ENCODE results near the gene PELO. TPM values are rescaled to one million over a fixed set of nuclear protein-coding genes. Genes with fewer than 3 reads are reported as not detected.

The PELO gene
- total RNA-seq, 2 donors from 2014 or later, result 71.4 to 122 TPM

- Mint-ChIP-seq H3K36me3 (no peaks in the 10 kb centered on the region), H3K9me3 (peaks cover 4% of the 10 kb centered on the region), H3K27me3 (peaks cover 0 to 14% of the 10 kb centered on the region in 2 donors), H3K27ac (no peak overlapping the region), H3K4me3 (no peak overlapping the region), H3K4me1 (ENCODE audit: low read depth in 2 of 2) (peaks cover 25 to 29% of the 10 kb centered on the region in 2 donors)
- DNase-seq (ENCODE audit: low spot score) (no peak), ATAC-seq (no peak)
Measured at GRCh38 chr5:52778781-52779180, 8.9 kb upstream of the PELO start.

- Mint-ChIP-seq H3K27ac (no peak overlapping the region), H3K27me3 (peaks cover 0 to 11% of the 10 kb centered on the region in 2 donors), H3K4me3 (no peak overlapping the region), H3K36me3 (no peaks in the 10 kb centered on the region), H3K9me3 (peaks cover 4% of the 10 kb centered on the region), H3K4me1 (ENCODE audit: low read depth in 2 of 2) (peaks cover 21 to 26% of the 10 kb centered on the region in 2 donors)
- DNase-seq (ENCODE audit: low spot score) (no peak), ATAC-seq (no peak)
Measured at GRCh38 chr5:52779213-52779612, 8.5 kb upstream of the PELO start.

GRCh38 chr5:52783226-52783959, 4.3 kb upstream of the PELO start:
- Mint-ChIP-seq H3K27ac (peak overlapping the region in 1 of 2 donors; percentile 44), H3K9me3 (no peaks in the 10 kb centered on the region), H3K4me3 (no peak overlapping the region), H3K27me3 (peaks cover 9 to 18% of the 10 kb centered on the region in 2 donors), H3K4me1 (ENCODE audit: low read depth in 2 of 2) (peaks cover 22 to 23% of the 10 kb centered on the region in 2 donors), H3K36me3 (no peaks in the 10 kb centered on the region)
- DNase-seq (ENCODE audit: low spot score) (no peak), ATAC-seq (no peak)

- no peak for DNase-seq (ENCODE audit: low spot score)
- H3K27ac Mint-ChIP-seq, result peak overlapping the region in 1 of 2 donors; percentile 26
- peaks cover 7 to 18% of the 10 kb centered on the region in 2 donors for H3K27me3 Mint-ChIP-seq
- peaks cover 26 to 29% of the 10 kb centered on the region in 2 donors for H3K4me1 Mint-ChIP-seq (ENCODE audit: low read depth in 2 of 2)
- H3K4me3 Mint-ChIP-seq, result peak overlapping the region; percentile 15
- no peaks in the 10 kb centered on the region for H3K9me3 Mint-ChIP-seq
- H3K36me3 Mint-ChIP-seq, result peaks cover 7% of the 10 kb centered on the region
- ATAC-seq, result no peak
Measured at GRCh38 chr5:52784737-52785136, 3.0 kb upstream of the PELO start.

GRCh38 chr5:52786391-52786790, 1.3 kb upstream of the PELO start:
- Mint-ChIP-seq H3K4me3 (peak overlapping the region; percentile 80), H3K36me3 (peaks cover 21% of the 10 kb centered on the region), H3K4me1 (ENCODE audit: low read depth in 2 of 2) (peaks cover 40 to 44% of the 10 kb centered on the region in 2 donors), H3K9me3 (peaks cover 4% of the 10 kb centered on the region), H3K27me3 (peaks cover 5 to 18% of the 10 kb centered on the region in 2 donors), H3K27ac (peak overlapping the region; percentile 72 to 98)
- DNase-seq (ENCODE audit: low spot score) (no peak), ATAC-seq (no peak)

GRCh38 chr5:52786949-52787599, 642 bp upstream of the PELO start:
- ATAC-seq (no peak), DNase-seq (ENCODE audit: low spot score) (no peak)
- Mint-ChIP-seq H3K27ac (peak overlapping the region; percentile 72 to 98), H3K4me1 (ENCODE audit: low read depth in 2 of 2) (peaks cover 40 to 44% of the 10 kb centered on the region in 2 donors), H3K36me3 (peaks cover 21% of the 10 kb centered on the region), H3K9me3 (peaks cover 4% of the 10 kb centered on the region), H3K4me3 (peak overlapping the region; percentile 80), H3K27me3 (peaks cover 2 to 18% of the 10 kb centered on the region in 2 donors)

- H3K4me3 Mint-ChIP-seq, result peak overlapping the region; percentile 80
- H3K9me3 Mint-ChIP-seq, result peaks cover 4% of the 10 kb centered on the region
- peaks cover 44 to 49% of the 10 kb centered on the region in 2 donors for H3K4me1 Mint-ChIP-seq (ENCODE audit: low read depth in 2 of 2)
- peaks cover 21% of the 10 kb centered on the region for H3K36me3 Mint-ChIP-seq
- DNase-seq (ENCODE audit: low spot score) (no peak), ATAC-seq (no peak)
- peaks cover 2 to 18% of the 10 kb centered on the region in 2 donors for H3K27me3 Mint-ChIP-seq
- H3K27ac Mint-ChIP-seq, result peak overlapping the region; percentile 72 to 98
Measured at GRCh38 chr5:52788505-52788821, 747 bp downstream of the PELO start.

- ATAC-seq (no peak), DNase-seq (ENCODE audit: low spot score) (no peak)
- Mint-ChIP-seq H3K27ac (peak overlapping the region; percentile 72 to 98), H3K4me3 (peak overlapping the region; percentile 80), H3K27me3 (peaks cover 2 to 18% of the 10 kb centered on the region in 2 donors), H3K9me3 (peaks cover 4% of the 10 kb centered on the region), H3K4me1 (ENCODE audit: low read depth in 2 of 2) (peaks cover 43 to 45% of the 10 kb centered on the region in 2 donors), H3K36me3 (peaks cover 21% of the 10 kb centered on the region)
Measured at GRCh38 chr5:52789378-52789777, 1.7 kb downstream of the PELO start.

- H3K9me3 Mint-ChIP-seq, result peaks cover 4% of the 10 kb centered on the region
- H3K4me3 Mint-ChIP-seq, result peak overlapping the region; percentile 80
- ATAC-seq (no peak), DNase-seq (ENCODE audit: low spot score) (no peak)
- peaks cover 21% of the 10 kb centered on the region for H3K36me3 Mint-ChIP-seq
- H3K4me1 Mint-ChIP-seq (ENCODE audit: low read depth in 2 of 2), result peaks cover 43 to 45% of the 10 kb centered on the region in 2 donors
- peaks cover 2 to 18% of the 10 kb centered on the region in 2 donors for H3K27me3 Mint-ChIP-seq
- H3K27ac Mint-ChIP-seq, result peak overlapping the region; percentile 72 to 98
Measured at GRCh38 chr5:52789851-52790250, 2.1 kb downstream of the PELO start.

GRCh38 chr5:52791366-52791765, 3.6 kb downstream of the PELO start:
- DNase-seq (ENCODE audit: low spot score), result no peak
- peaks cover 21% of the 10 kb centered on the region for H3K36me3 Mint-ChIP-seq
- ATAC-seq, result no peak
- H3K27me3 Mint-ChIP-seq, result peaks cover 2 to 8% of the 10 kb centered on the region in 2 donors
- H3K4me3 Mint-ChIP-seq, result peak overlapping the region; percentile 80
- peak overlapping the region in 1 of 2 donors; percentile 98 for H3K27ac Mint-ChIP-seq
- peaks cover 37 to 42% of the 10 kb centered on the region in 2 donors for H3K4me1 Mint-ChIP-seq (ENCODE audit: low read depth in 2 of 2)
- H3K9me3 Mint-ChIP-seq, result peaks cover 4% of the 10 kb centered on the region

GRCh38 chr5:52794519-52794918, 6.8 kb downstream of the PELO start:
- Mint-ChIP-seq H3K9me3 (peaks cover 4% of the 10 kb centered on the region), H3K4me1 (ENCODE audit: low read depth in 2 of 2) (peaks cover 40 to 53% of the 10 kb centered on the region in 2 donors), H3K36me3 (peaks cover 15% of the 10 kb centered on the region), H3K4me3 (no peak overlapping the region), H3K27me3 (peaks cover 0 to 5% of the 10 kb centered on the region in 2 donors), H3K27ac (no peak overlapping the region)
- ATAC-seq (no peak), DNase-seq (ENCODE audit: low spot score) (no peak)

- Mint-ChIP-seq H3K27me3 (peaks cover 0 to 5% of the 10 kb centered on the region in 2 donors), H3K4me1 (ENCODE audit: low read depth in 2 of 2) (peaks cover 43 to 56% of the 10 kb centered on the region in 2 donors), H3K27ac (no peak overlapping the region), H3K4me3 (no peak overlapping the region), H3K36me3 (peaks cover 7% of the 10 kb centered on the region), H3K9me3 (no peaks in the 10 kb centered on the region)
- no peak for DNase-seq (ENCODE audit: low spot score)
- ATAC-seq, result no peak
Measured at GRCh38 chr5:52796031-52796430, 8.3 kb downstream of the PELO start.

- ATAC-seq (no peak), DNase-seq (ENCODE audit: low spot score) (no peak)
- peaks cover 0 to 5% of the 10 kb centered on the region in 2 donors for H3K27me3 Mint-ChIP-seq
- no peaks in the 10 kb centered on the region for H3K9me3 Mint-ChIP-seq
- peaks cover 10% of the 10 kb centered on the region for H3K36me3 Mint-ChIP-seq
- peak overlapping the region in 1 of 2 donors; percentile 10 for H3K27ac Mint-ChIP-seq
- peak overlapping the region; percentile 30 for H3K4me3 Mint-ChIP-seq
- peaks cover 46 to 59% of the 10 kb centered on the region in 2 donors for H3K4me1 Mint-ChIP-seq (ENCODE audit: low read depth in 2 of 2)
Measured at GRCh38 chr5:52796516-52797103, 8.9 kb downstream of the PELO start.

GRCh38 chr5:52798938-52799337, 11.2 kb downstream of the PELO start:
- Mint-ChIP-seq H3K27ac (peak overlapping the region; percentile 90 to 96), H3K4me1 (ENCODE audit: low read depth in 2 of 2) (peaks cover 41 to 57% of the 10 kb centered on the region in 2 donors), H3K36me3 (peaks cover 10% of the 10 kb centered on the region)

More at GRCh38 chr5:52798938-52799337, 11.2 kb downstream of the PELO start:
- no peak for DNase-seq (ENCODE audit: low spot score)
- H3K4me3 Mint-ChIP-seq, result peak overlapping the region; percentile 93
- ATAC-seq, result no peak
- H3K9me3 Mint-ChIP-seq, result no peaks in the 10 kb centered on the region
- H3K27me3 Mint-ChIP-seq, result peaks cover 0 to 5% of the 10 kb centered on the region in 2 donors
